Skeletal muscle tissue (tissue), 4 donors: ENCODE measurements around the gene SUSD5. TPM values are rescaled to one million over a fixed set of nuclear protein-coding genes. Genes with fewer than 3 reads are reported as not detected.
A peak's percentile ranks its signal among the peaks of the same experiment; 100 is the strongest.

Experiments used
- H3K27ac ChIP-seq: one replicate; pipeline ENCODE4 v1.7.0; 2013; ENCODE audit warnings: mild to moderate bottlenecking, low read depth, low read length, inconsistent platforms
- H3K27me3 ChIP-seq, 3 donors: one replicate each; pipeline ENCODE4 v1.7.0; 2013; ENCODE audit warnings: low read length in 3 of 3; ENCODE audit not compliant: control insufficient read depth in 3 of 3, insufficient read depth in 3 of 3
- H3K36me3 ChIP-seq, 3 donors: one replicate each; pipeline ENCODE4 v1.7.0; 2013; ENCODE audit warnings: low read length in 3 of 3; ENCODE audit not compliant: control insufficient read depth in 3 of 3, insufficient read depth in 3 of 3
- H3K4me1 ChIP-seq, 3 donors: one replicate each; pipeline ENCODE4 v1.7.0; 2013; ENCODE audit warnings: low read length in 3 of 3, mild to moderate bottlenecking in 3 of 3; ENCODE audit not compliant: control insufficient read depth in 3 of 3, insufficient read depth in 3 of 3
- H3K4me3 ChIP-seq, 3 donors: one replicate each; pipeline ENCODE4 v1.7.0; 2013; ENCODE audit warnings: low read length in 3 of 3
- H3K9ac ChIP-seq, 3 donors: one replicate each; pipeline ENCODE4 v1.7.0; 2013; ENCODE audit warnings: low read length in 3 of 3, mild to moderate bottlenecking in 3 of 3, moderate library complexity in 2 of 3, low read depth in 1 of 3
- H3K9me3 ChIP-seq, 3 donors: one replicate each; pipeline ENCODE4 v1.7.0; 2013; ENCODE audit warnings: low read length in 3 of 3; ENCODE audit not compliant: control insufficient read depth in 3 of 3
- total RNA-seq: library from RNA; depleted of rRNA; stranded (reverse); fragments of >200 nt; gene quantifications from one replicate; pipeline ENCODE4 v1.2.3, GENCODE V29; 2014
- donor health status: Osteomylitis.

SUSD5 gene
- total RNA-seq, 1 donor from 2014 or later: 2.6 TPM

- no peaks in the 10 kb centered on the region for H3K27me3 ChIP-seq
- no peak overlapping the region for H3K9ac ChIP-seq
- H3K36me3 ChIP-seq: no peaks in the 10 kb centered on the region
- H3K27ac ChIP-seq: no peak overlapping the region
- H3K9me3 ChIP-seq: no peaks in the 10 kb centered on the region
- no peaks in the 10 kb centered on the region for H3K4me1 ChIP-seq
- no peak overlapping the region for H3K4me3 ChIP-seq
These were observed 13.3 kb upstream of the SUSD5 start for GRCh38 chr3:33231756-33232465.

GRCh38 chr3:33229947-33230346, 11.3 kb upstream of the SUSD5 start:
- H3K9me3 ChIP-seq: no peaks in the 10 kb centered on the region
- no peaks in the 10 kb centered on the region for H3K36me3 ChIP-seq
- no peaks in the 10 kb centered on the region for H3K4me1 ChIP-seq
- H3K27me3 ChIP-seq: no peaks in the 10 kb centered on the region
- H3K27ac ChIP-seq: no peak overlapping the region
- H3K9ac ChIP-seq: no peak overlapping the region
- H3K4me3 ChIP-seq: no peak overlapping the region

- H3K9ac ChIP-seq: no peak overlapping the region
- H3K36me3 ChIP-seq: no peaks in the 10 kb centered on the region
- no peaks in the 10 kb centered on the region for H3K4me1 ChIP-seq
- H3K4me3 ChIP-seq: no peak overlapping the region
- H3K27me3 ChIP-seq: no peaks in the 10 kb centered on the region
- H3K9me3 ChIP-seq: no peaks in the 10 kb centered on the region
- H3K27ac ChIP-seq: no peak overlapping the region
These were observed 10.5 kb upstream of the SUSD5 start for GRCh38 chr3:33229066-33229465.

- Histone ChIP-seq H3K36me3 (no peaks in the 10 kb centered on the region), H3K9ac (no peak overlapping the region), H3K9me3 (no peaks in the 10 kb centered on the region), H3K4me3 (no peak overlapping the region), H3K27ac (no peak overlapping the region), H3K27me3 (peaks cover 0 to 6% (median 3%) of the 10 kb centered on the region in 3 donors), H3K4me1 (peaks cover 0 to 2% (median 0%) of the 10 kb centered on the region in 3 donors)
These were observed 2.6 kb upstream of the SUSD5 start for GRCh38 chr3:33221241-33221640.

- Histone ChIP-seq H3K27ac (no peak overlapping the region), H3K27me3 (peaks cover 0 to 6% (median 3%) of the 10 kb centered on the region in 3 donors), H3K9ac (peak overlapping the region in 1 of 3 donors; percentile 47), H3K4me1 (peaks cover 0 to 2% (median 0%) of the 10 kb centered on the region in 3 donors), H3K9me3 (no peaks in the 10 kb centered on the region), H3K4me3 (peak overlapping the region; percentile 27 to 63 (median 54)), H3K36me3 (no peaks in the 10 kb centered on the region)
These were observed 521 bp upstream of the SUSD5 start for GRCh38 chr3:33219175-33219487.

- H3K9me3 ChIP-seq: no peaks in the 10 kb centered on the region
- H3K36me3 ChIP-seq: no peaks in the 10 kb centered on the region
- H3K4me3 ChIP-seq: peak overlapping the region; percentile 14 to 40 (median 32)
- peaks cover 0 to 6% (median 3%) of the 10 kb centered on the region in 3 donors for H3K27me3 ChIP-seq
- no peak overlapping the region for H3K27ac ChIP-seq
- H3K4me1 ChIP-seq: peaks cover 0 to 2% (median 0%) of the 10 kb centered on the region in 3 donors
- H3K9ac ChIP-seq: peak overlapping the region in 1 of 3 donors; percentile 47
These were observed 654 bp downstream of the SUSD5 start for GRCh38 chr3:33217866-33218445.

GRCh38 chr3:33215739-33216138, 2.9 kb downstream of the SUSD5 start:
- H3K9me3 ChIP-seq: no peaks in the 10 kb centered on the region
- H3K27me3 ChIP-seq: peaks cover 0 to 6% (median 3%) of the 10 kb centered on the region in 3 donors
- no peak overlapping the region for H3K27ac ChIP-seq
- H3K9ac ChIP-seq: no peak overlapping the region
- peaks cover 0 to 2% (median 0%) of the 10 kb centered on the region in 3 donors for H3K4me1 ChIP-seq
- H3K36me3 ChIP-seq: no peaks in the 10 kb centered on the region
- no peak overlapping the region for H3K4me3 ChIP-seq

GRCh38 chr3:33212406-33212805, 6.2 kb downstream of the SUSD5 start:
- Histone ChIP-seq H3K4me1 (no peaks in the 10 kb centered on the region), H3K27ac (no peak overlapping the region), H3K4me3 (no peak overlapping the region), H3K9ac (no peak overlapping the region), H3K9me3 (peaks cover 0 to 6% (median 0%) of the 10 kb centered on the region in 3 donors), H3K27me3 (no peaks in the 10 kb centered on the region), H3K36me3 (no peaks in the 10 kb centered on the region)

- Histone ChIP-seq H3K9me3 (peaks cover 0 to 6% (median 0%) of the 10 kb centered on the region in 3 donors), H3K27me3 (no peaks in the 10 kb centered on the region), H3K36me3 (no peaks in the 10 kb centered on the region), H3K9ac (no peak overlapping the region), H3K4me3 (no peak overlapping the region), H3K4me1 (no peaks in the 10 kb centered on the region), H3K27ac (no peak overlapping the region)
These were observed 7.2 kb downstream of the SUSD5 start for GRCh38 chr3:33211444-33211843.

- Histone ChIP-seq H3K27me3 (no peaks in the 10 kb centered on the region), H3K4me1 (no peaks in the 10 kb centered on the region), H3K4me3 (no peak overlapping the region), H3K36me3 (no peaks in the 10 kb centered on the region), H3K9me3 (peaks cover 0 to 6% (median 0%) of the 10 kb centered on the region in 3 donors), H3K9ac (no peak overlapping the region), H3K27ac (no peak overlapping the region)
These were observed 9.3 kb downstream of the SUSD5 start for GRCh38 chr3:33209357-33209756.
